GM12878 (cell line): ENCODE data around the gene SEPTIN6. TPM values are rescaled to one million over a fixed set of nuclear protein-coding genes. Genes with fewer than 3 reads are reported as not detected.

ENCODE experiments used
- ATAC-seq: fragments of 200-7000 bp; cut with Tn5 transposase; 3 replicates; pipeline ENCODE4 v1.9.1; 2020; ENCODE audit warnings: mild to moderate bottlenecking, moderate library complexity
- BruUV-seq: library from RNA; stranded (reverse); fragments of 400-500 nt; replicated peaks from 2 replicates; lab custom pipeline; 2021; lab: Mats Ljungman, UMichigan
- CTCF ChIA-PET: fragments of 300-600 bp; sonication (Branson Sonifier 250); formaldehyde crosslinking; extraction: SDS; loops from one replicate; lab custom pipeline; 2021; ENCODE audit warnings: inconsistent platforms; lab: Yijun Ruan, JAX
- POLR2A ChIA-PET: fragments of 350-600 bp; formaldehyde crosslinking; extraction: SDS; loops from one replicate; lab custom pipeline; 2021; ENCODE audit warnings: inconsistent platforms; lab: Charles Lee
- RAD21 ChIA-PET: fragments of 300-600 bp; sonication (Branson Sonifier 250); formaldehyde crosslinking; loops from one replicate; lab custom pipeline; 2023; ENCODE audit warnings: antibody characterized with exemption; ENCODE audit not compliant: unreplicated experiment; lab: Charles Lee
- SMC1A ChIA-PET: fragments of 300-600 bp; sonication (Branson Sonifier 250); formaldehyde crosslinking; loops from one replicate; lab custom pipeline; 2023; ENCODE audit not compliant: unreplicated experiment, uncharacterized antibody; lab: Charles Lee
- DNase-seq: peaks from one replicate; pipeline ENCODE4 v3.0.0-alpha.2; 2011; ENCODE audit warnings: low read depth, low spot score
- FAIRE-seq: peaks from 3 replicates; lab custom pipeline; 2011; peaks lifted over from hg19 to GRCh38; lab: Jason Lieb, UNC
- H2AFZ ChIP-seq: 2 replicates; pipeline ENCODE4 v1.6.0; 2011; ENCODE audit warnings: low read depth, low read length, control low read depth; ENCODE audit not compliant: control insufficient read depth
- H3K27ac ChIP-seq: 2 replicates; pipeline ENCODE4 v1.5.1; 2011; ENCODE audit warnings: control low read depth; ENCODE audit not compliant: control insufficient read depth, insufficient read depth
- H3K27me3 ChIP-seq, 2 experiments: replicated peaks in 1 of 2; 2 replicates each; pipeline versions ENCODE4 v1.6.0 to v1.6.1; 2011; ENCODE audit warnings: low read length in 1 of 2; ENCODE audit not compliant: control insufficient read depth in 2 of 2, insufficient read depth in 2 of 2
- H3K36me3 ChIP-seq, 2 experiments: 2 replicates each; pipeline ENCODE4 v1.5.1; 2011; ENCODE audit warnings: low read length in 1 of 2; ENCODE audit not compliant: control insufficient read depth in 2 of 2, insufficient read depth in 2 of 2
- H3K4me1 ChIP-seq: 2 replicates; pipeline ENCODE4 v1.6.1; 2011; ENCODE audit warnings: mild to moderate bottlenecking, low read length, moderate library complexity, mixed read lengths; ENCODE audit not compliant: control insufficient read depth, insufficient read depth
- H3K4me2 ChIP-seq: 2 replicates; pipeline ENCODE4 v1.6.0; 2011; ENCODE audit warnings: control low read depth; ENCODE audit not compliant: control insufficient read depth, insufficient read depth
- H3K4me3 ChIP-seq: fragments of 200-600 bp; sonication (generic); 2 replicates; pipeline ENCODE4 v1.5.1; 2016
- H3K79me2 ChIP-seq: 2 replicates; pipeline ENCODE4 v1.6.0; 2011; ENCODE audit warnings: low read length; ENCODE audit not compliant: control insufficient read depth, insufficient read depth
- H3K9ac ChIP-seq: 2 replicates; pipeline ENCODE4 v1.8.0; 2011; ENCODE audit warnings: low read length, control low read depth, mixed read lengths; ENCODE audit not compliant: control insufficient read depth, insufficient read depth
- H3K9me3 ChIP-seq: replicated peaks from 3 replicates; pipeline ENCODE4 v1.5.1; 2011; ENCODE audit warnings: mild to moderate bottlenecking, low read length; ENCODE audit not compliant: control insufficient read depth, insufficient read depth
- H4K20me1 ChIP-seq: 2 replicates; pipeline ENCODE4 v1.6.0; 2011; ENCODE audit not compliant: control insufficient read depth, insufficient read depth
- ATF7 ChIP-seq: fragments of 450-650 bp; IDR thresholded peaks from 2 replicates; pipeline ENCODE4 v1.6.1; 2016; ENCODE audit warnings: low read depth, mild to moderate bottlenecking
- BCL11A ChIP-seq: IDR thresholded peaks from 2 replicates; pipeline ENCODE4 v1.6.1; 2011; ENCODE audit warnings: low read depth, low read length
- BHLHE40 ChIP-seq, 2 experiments: fragments of 450-650 bp in 1 of 2; IDR thresholded peaks; 2 replicates each; pipeline ENCODE4 v1.6.1; 2011 to 2017; ENCODE audit warnings: low read depth in 2 of 2, borderline replicate concordance in 1 of 2, improper control_type of control experiment in 1 of 2, low read length in 1 of 2, mild to moderate bottlenecking in 1 of 2
- EGR1 ChIP-seq, 2 experiments: IDR thresholded peaks; 1 replicate in 1 of 2; 2 replicates in 1 of 2; pipeline ENCODE4 v1.6.1; 2011 to 2012; ENCODE audit warnings: low read depth in 2 of 2, low read length in 2 of 2, borderline replicate concordance in 1 of 2, mild to moderate bottlenecking in 1 of 2, moderate library complexity in 1 of 2
- FOXM1 ChIP-seq: IDR thresholded peaks from 2 replicates; pipeline ENCODE4 v1.6.1; 2012; ENCODE audit warnings: low read depth, mild to moderate bottlenecking, inconsistent platforms, low read length, moderate library complexity
- HCFC1 ChIP-seq: fragments of 150-350 bp; IDR thresholded peaks from 2 replicates; pipeline ENCODE4 v1.6.1; 2014; ENCODE audit warnings: low read length
- IKZF2 ChIP-seq, 2 experiments: fragments of 450-650 bp; IDR thresholded peaks; 2 replicates each; pipeline ENCODE4 v1.6.1; 2017; ENCODE audit warnings: mild to moderate bottlenecking in 2 of 2, moderate library complexity in 2 of 2
- JUND ChIP-seq: IDR thresholded peaks from 2 replicates; pipeline ENCODE4 v1.6.1; 2012; ENCODE audit warnings: low read depth, mild to moderate bottlenecking, low read length, improper control_type of control experiment, moderate library complexity
- MEF2B ChIP-seq: fragments of 450-650 bp; IDR thresholded peaks from 2 replicates; pipeline ENCODE4 v1.6.1; 2018; ENCODE audit warnings: mild to moderate bottlenecking, moderate library complexity; ENCODE audit not compliant: partially characterized antibody, poor library complexity, severe bottlenecking
- MTA2 ChIP-seq: fragments of 450-650 bp; IDR thresholded peaks from 2 replicates; pipeline ENCODE4 v1.6.1; 2016; ENCODE audit warnings: low read depth, mild to moderate bottlenecking, moderate library complexity
- NFIC ChIP-seq: IDR thresholded peaks from 2 replicates; pipeline ENCODE4 v1.6.1; 2012; ENCODE audit warnings: low read depth, mild to moderate bottlenecking, inconsistent platforms, low read length, moderate library complexity
- NR2F1 ChIP-seq: fragments of 450-650 bp; conservative IDR thresholded peaks from 2 replicates; pipeline ENCODE4 v1.6.1; 2017; ENCODE audit warnings: mild to moderate bottlenecking
- POU2F2 ChIP-seq: IDR thresholded peaks from 3 replicates; pipeline ENCODE4 v1.6.1; 2011; ENCODE audit warnings: low read depth, mild to moderate bottlenecking, low read length, borderline replicate concordance
- RUNX3 ChIP-seq: IDR thresholded peaks from 2 replicates; pipeline ENCODE4 v1.6.1; 2012; ENCODE audit warnings: low read length, inconsistent platforms
- SIX5 ChIP-seq: IDR thresholded peaks from 2 replicates; pipeline ENCODE4 v1.6.1; 2011; ENCODE audit warnings: mild to moderate bottlenecking, low read depth, low read length, moderate library complexity; ENCODE audit not compliant: severe bottlenecking
- TAF1 ChIP-seq: IDR thresholded peaks from 2 replicates; pipeline ENCODE4 v1.6.1; 2011; ENCODE audit warnings: mild to moderate bottlenecking, low read depth, low read length, borderline replicate concordance
- TARDBP ChIP-seq: IDR thresholded peaks from 2 replicates; pipeline ENCODE4 v1.6.1; 2016; ENCODE audit warnings: borderline replicate concordance
- YBX1 ChIP-seq: fragments of 450-650 bp; IDR thresholded peaks from 2 replicates; pipeline ENCODE4 v1.6.1; 2016; ENCODE audit warnings: antibody characterized with exemption
- ZBED1 ChIP-seq: IDR thresholded peaks from 2 replicates; pipeline ENCODE4 v1.6.1; 2016; ENCODE audit warnings: borderline replicate concordance
- WGBS: methylation state at CpG from one replicate; pipeline ENCODE4 v1.1.6; 2016; ENCODE audit warnings: low lambda C conversion rate; ENCODE audit not compliant: insufficient replicate concordance, insufficient coverage; ENCODE audit errors: missing lambda C conversion rate; 5-methylcytosine and 5-hydroxymethylcytosine counted together
- in situ Hi-C: fragments of 300-500 bp; cut with MboI; formaldehyde crosslinking; loops from 9 replicates; pipeline ENCODE4 v1.14.3; 2018; ENCODE audit warnings: mixed read lengths
- intact Hi-C: fragments of 100-400 bp; cut with micrococcal nuclease; formaldehyde crosslinking; loops from one replicate; pipeline ENCODE4 v1.14.2; 2022; ENCODE audit not compliant: unreplicated experiment
- polyA plus RNA-seq, 11 experiments: library from polyadenylated mRNA; depleted of rRNA in 4 of 11; unstranded in 6 of 11; stranded (reverse) in 5 of 11; fragments of >200 nt; fragmentation: Nextera tagmentation in 4 of 11; fragmentation: Illumina TruSeq in 1 of 11; extraction: Ambion mirVana in 4 of 11; extraction: Trizol in 1 of 11; gene quantifications; 1 replicate in 1 of 11; 2 replicates in 10 of 11; pipeline versions ENCODE4 v1.2.1 to v1.2.3, GENCODE V29; 2011 to 2016; ENCODE audit warnings: inconsistent platforms in 2 of 11, missing spikeins in 2 of 11, low read depth in 1 of 11
- total RNA-seq, 4 experiments: library from RNA; depleted of rRNA in 3 of 4; stranded (reverse); fragments of >200 nt in 3 of 4; fragmentation: Illumina TruSeq in 1 of 4; extraction: Trizol in 1 of 4; gene quantifications; 2 replicates each; pipeline versions ENCODE4 v1.2.1 to v1.2.3, GENCODE V29; 2013 to 2021
- TF ChIP-seq, protein P1 (sequence below): IDR thresholded peaks from 2 replicates; pipeline ENCODE4 v1.6.1; 2012; ENCODE audit warnings: low read depth, low read length, improper control_type of control experiment
- TF ChIP-seq, protein P2 (sequence below): IDR thresholded peaks from 2 replicates; pipeline ENCODE4 v1.6.1; 2011; ENCODE audit warnings: borderline replicate concordance, low read depth, mild to moderate bottlenecking, moderate library complexity, low read length; ENCODE audit not compliant: insufficient read depth, poor library complexity, severe bottlenecking
- TF ChIP-seq, protein P3 (sequence below): IDR thresholded peaks from 2 replicates; pipeline ENCODE4 v1.6.1; 2012; ENCODE audit warnings: low read length, inconsistent platforms

Gene SEPTIN6
- total and polyA plus RNA-seq, 10 of the 15 experiments (the other 5 are each of a cell fraction or from before 2014, with no cell fraction given): 37.2 to 353 (median 154) TPM

DNA sequence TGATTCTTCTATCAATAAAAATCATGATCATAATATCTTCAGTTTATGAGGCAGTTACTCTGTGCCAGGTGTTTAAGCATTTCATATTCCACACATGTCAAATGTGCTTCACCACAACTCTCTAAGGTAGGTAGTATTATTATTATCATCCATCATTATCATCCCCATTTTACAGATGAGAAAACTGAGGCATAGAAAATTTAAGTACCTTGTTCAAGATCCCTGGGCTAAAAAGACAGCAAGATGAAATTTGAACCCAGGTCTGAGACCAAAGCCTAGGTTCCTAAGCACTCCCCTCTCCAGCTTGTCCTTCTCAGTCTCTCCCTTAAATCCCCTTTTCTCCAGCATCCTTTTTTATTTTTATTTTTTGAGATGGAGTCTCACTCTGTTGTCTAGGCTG is 33.4 kb downstream of the SEPTIN6 start (continued):
- TF ChIP-seq FOXM1 (no peak), YBX1 (no peak), BCL11A (no peak)
- TF ChIP-seq, protein P1, sequence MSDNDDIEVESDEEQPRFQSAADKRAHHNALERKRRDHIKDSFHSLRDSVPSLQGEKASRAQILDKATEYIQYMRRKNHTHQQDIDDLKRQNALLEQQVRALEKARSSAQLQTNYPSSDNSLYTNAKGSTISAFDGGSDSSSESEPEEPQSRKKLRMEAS: no peak

DNA sequence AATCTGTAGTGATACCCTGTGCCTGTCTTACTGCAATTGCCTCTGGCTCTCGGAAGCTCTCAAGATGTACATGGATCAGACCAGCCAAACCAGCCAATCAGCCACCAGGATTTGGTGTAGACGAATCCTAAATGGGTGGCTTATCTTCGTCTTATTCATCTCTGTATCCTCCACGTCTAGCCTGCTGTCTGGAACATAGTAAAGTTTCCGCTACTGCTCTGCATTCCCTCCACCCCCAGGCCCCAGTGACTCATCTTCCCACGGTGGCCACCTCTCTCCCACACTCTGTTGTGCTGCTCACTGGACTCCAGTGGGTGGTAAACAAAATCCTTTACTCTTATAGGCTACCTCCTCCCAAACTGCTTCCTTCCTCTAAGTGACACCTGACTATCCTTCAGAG is 37.8 kb downstream of the SEPTIN6 start:
- peak overlapping the region; percentile 23; the same call in 1 of the 2 replicates for H3K27ac ChIP-seq
- in situ Hi-C loops (no loop called here), intact Hi-C loops (no loop called here)
- ChIA-PET SMC1A (interaction anchor here (0.8 to 3.6 kb wide), 9 partner anchors 8 to 109 kb away, joined by 3 to 16 read pairs (median 5); no protein-coding TSS in a partner anchor), CTCF (interaction anchor here (1.0 to 1.8 kb wide), 5 partner anchors 27 to 76 kb away, joined by 3 to 8 read pairs (median 4); no protein-coding TSS in a partner anchor), RAD21 (interaction anchor here (1.1 to 1.7 kb wide), 4 partner anchors 16 to 102 kb away, joined by 4 to 7 read pairs (median 4); no protein-coding TSS in a partner anchor), POLR2A (interaction anchor here (0.8 to 1.1 kb wide), 3 partner anchors 12 to 101 kb away, joined by 3 to 5 read pairs (median 4); no protein-coding TSS in a partner anchor)
- ATAC-seq (peak; percentile 74), FAIRE-seq (no peak), DNase-seq (no peak)
- no peaks in the 10 kb centered on the region for H3K27me3 ChIP-seq
- no peaks in the 10 kb centered on the region for H4K20me1 ChIP-seq
- peaks cover 8 to 16% of the 10 kb centered on the region in 2 experiments for H3K36me3 ChIP-seq
- BruUV-seq: TSS peak; percentile 17
- peaks cover 7% of the 10 kb centered on the region for H3K4me1 ChIP-seq
- 40% methylated on average over 6 of the region's 6 CpGs for WGBS
- no peaks in the 10 kb centered on the region for H3K9me3 ChIP-seq
- H3K4me3 ChIP-seq: no peak overlapping the region
- no peak overlapping the region for H3K9ac ChIP-seq
- H3K79me2 ChIP-seq: no peaks in the 10 kb centered on the region; the same call in 1 of the 2 replicates
- no peak overlapping the region for H2AFZ ChIP-seq
- H3K4me2 ChIP-seq: no peak overlapping the region
- TF ChIP-seq POU2F2: 0 out of 3 replicates have a peak, but pooled peaks have one; percentile 13
- TF ChIP-seq ATF7: no peak
- TF ChIP-seq MTA2: no peak
- no peak for TF ChIP-seq JUND
- TF ChIP-seq, protein P2, sequence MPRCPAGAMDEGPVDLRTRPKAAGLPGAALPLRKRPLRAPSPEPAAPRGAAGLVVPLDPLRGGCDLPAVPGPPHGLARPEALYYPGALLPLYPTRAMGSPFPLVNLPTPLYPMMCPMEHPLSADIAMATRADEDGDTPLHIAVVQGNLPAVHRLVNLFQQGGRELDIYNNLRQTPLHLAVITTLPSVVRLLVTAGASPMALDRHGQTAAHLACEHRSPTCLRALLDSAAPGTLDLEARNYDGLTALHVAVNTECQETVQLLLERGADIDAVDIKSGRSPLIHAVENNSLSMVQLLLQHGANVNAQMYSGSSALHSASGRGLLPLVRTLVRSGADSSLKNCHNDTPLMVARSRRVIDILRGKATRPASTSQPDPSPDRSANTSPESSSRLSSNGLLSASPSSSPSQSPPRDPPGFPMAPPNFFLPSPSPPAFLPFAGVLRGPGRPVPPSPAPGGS: peak; percentile 72
- peak; percentile 21 for TF ChIP-seq MEF2B
- TF ChIP-seq EGR1 (IDR thresholded peaks at IDR 0.05; ENCODE audit: borderline replicate concordance in 1 of 2, low read depth in 2 of 2, low read length in 2 of 2): 0 out of 3 replicates have a peak, but pooled peaks of 1 of the 2 experiments have one; percentile 31
- no peak for TF ChIP-seq SIX5
- TF ChIP-seq, protein P3, sequence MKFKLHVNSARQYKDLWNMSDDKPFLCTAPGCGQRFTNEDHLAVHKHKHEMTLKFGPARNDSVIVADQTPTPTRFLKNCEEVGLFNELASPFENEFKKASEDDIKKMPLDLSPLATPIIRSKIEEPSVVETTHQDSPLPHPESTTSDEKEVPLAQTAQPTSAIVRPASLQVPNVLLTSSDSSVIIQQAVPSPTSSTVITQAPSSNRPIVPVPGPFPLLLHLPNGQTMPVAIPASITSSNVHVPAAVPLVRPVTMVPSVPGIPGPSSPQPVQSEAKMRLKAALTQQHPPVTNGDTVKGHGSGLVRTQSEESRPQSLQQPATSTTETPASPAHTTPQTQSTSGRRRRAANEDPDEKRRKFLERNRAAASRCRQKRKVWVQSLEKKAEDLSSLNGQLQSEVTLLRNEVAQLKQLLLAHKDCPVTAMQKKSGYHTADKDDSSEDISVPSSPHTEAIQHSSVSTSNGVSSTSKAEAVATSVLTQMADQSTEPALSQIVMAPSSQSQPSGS: peak; percentile 67
- TF ChIP-seq HCFC1: no peak
- TF ChIP-seq NFIC: peak; percentile 53; the same call in 1 of the 2 replicates
- TF ChIP-seq TAF1: no peak
- no peak for TF ChIP-seq BHLHE40 (IDR thresholded peaks at IDR 0.05; ENCODE audit: borderline replicate concordance in 1 of 2, low read depth in 2 of 2, low read length in 1 of 2)
- TF ChIP-seq IKZF2 (IDR thresholded peaks at IDR 0.05): peak; percentile 19 to 44; a peak in 2 of 4 replicates
- TF ChIP-seq ZBED1: no peak
- peak; percentile 32 for TF ChIP-seq RUNX3
- TF ChIP-seq NR2F1: no peak
- no peak for TF ChIP-seq TARDBP
